Large intestine (tissue), 3 donors: ENCODE results near the gene NOP9. TPM values are rescaled to one million over a fixed set of nuclear protein-coding genes. Genes with fewer than 3 reads are reported as not detected.
"Not testable (repeated sequence)": the region's sequence is repeated elsewhere in the genome, so short reads cannot be mapped to it uniquely, and the experiment has no call there.

Experiments
- DNase-seq, 2 donors: peaks; one replicate each; pipeline versions ENCODE4 v3.0.0 to v3.0.0-alpha.2; 2013
- H3K27ac ChIP-seq: one replicate; pipeline ENCODE4 v1.5.1; 2013; ENCODE audit warnings: low read length
- H3K27me3 ChIP-seq: 2 replicates; pipeline ENCODE4 v1.6.1; 2013; ENCODE audit warnings: low read length; ENCODE audit not compliant: control insufficient read depth, insufficient read depth
- H3K36me3 ChIP-seq: 2 replicates; pipeline ENCODE4 v1.6.1; 2013; ENCODE audit warnings: low read length; ENCODE audit not compliant: control insufficient read depth, insufficient read depth
- H3K4me1 ChIP-seq: one replicate; pipeline ENCODE4 v1.6.1; 2013; ENCODE audit warnings: low read length; ENCODE audit not compliant: control insufficient read depth, insufficient read depth
- H3K4me3 ChIP-seq: one replicate; pipeline ENCODE4 v1.5.1; 2013; ENCODE audit warnings: low read length
- H3K9me3 ChIP-seq: one replicate; pipeline ENCODE4 v1.6.1; 2013; ENCODE audit warnings: mild to moderate bottlenecking, low read depth, low read length, moderate library complexity; ENCODE audit not compliant: control insufficient read depth
- WGBS: methylation state at CpG from one replicate; pipeline ENCODE4 v1.1.5; 2013; ENCODE audit warnings: low lambda C conversion rate; ENCODE audit not compliant: insufficient coverage; 5-methylcytosine and 5-hydroxymethylcytosine counted together
- polyA plus RNA-seq: library from polyadenylated mRNA; unstranded; fragments of 120-200 nt; gene quantifications from one replicate; pipeline ENCODE4 v1.2.1, GENCODE V29; 2013

NOP9 gene
- polyA plus RNA-seq, 1 donor = 20.9 TPM

- peak overlapping the region; percentile 14 for H3K27ac ChIP-seq
- not testable (repeated sequence) for H3K36me3 ChIP-seq
Observed at GRCh38 chr14:24354482-24354825, 54.8 kb downstream of the NOP9 start.

GRCh38 chr14:24355009-24355408, 55.4 kb downstream of the NOP9 start:
- Histone ChIP-seq H3K4me3 (no peak overlapping the region), H3K9me3 (no peaks in the 10 kb centered on the region), H3K27me3 (peaks cover 2% of the 10 kb centered on the region), H3K4me1 (peaks cover 7% of the 10 kb centered on the region), H3K36me3 (no peaks in the 10 kb centered on the region), H3K27ac (no peak overlapping the region)
- DNase-seq = no peak
- WGBS = no CpG with 5 or more reads among the region's 7 CpGs

More at GRCh38 chr14:24354482-24354825, 54.8 kb downstream of the NOP9 start:
- H3K27me3 ChIP-seq, H3K9me3 ChIP-seq, H3K4me3 ChIP-seq, H3K4me1 ChIP-seq, DNase-seq: not testable (repeated sequence)
- no CpG with 5 or more reads among the region's 3 CpGs for WGBS

GRCh38 chr14:24356208-24356607, 56.6 kb downstream of the NOP9 start:
- WGBS = no CpG with 5 or more reads among the region's 4 CpGs

More at GRCh38 chr14:24356208-24356607, 56.6 kb downstream of the NOP9 start:
- Histone ChIP-seq H3K36me3 (no peaks in the 10 kb centered on the region), H3K27ac (no peak overlapping the region), H3K4me3 (no peak overlapping the region), H3K27me3 (peaks cover 2% of the 10 kb centered on the region), H3K9me3 (no peaks in the 10 kb centered on the region), H3K4me1 (peaks cover 7% of the 10 kb centered on the region)
- DNase-seq = no peak

Other genes with a start within 250 kb of the NOP9 start
- gene CARMIL3, start 247.8 kb upstream of the NOP9 start, polyA plus RNA-seq = 2.4 TPM
- 0.31 TPM for gene CPNE6, start 228.3 kb upstream of the NOP9 start, polyA plus RNA-seq
- 177 TPM for gene PCK2, start 205.5 kb upstream of the NOP9 start, polyA plus RNA-seq
- 98.9 TPM for gene DCAF11, start 185.1 kb upstream of the NOP9 start, polyA plus RNA-seq
- gene NRL, start 184.9 kb upstream of the NOP9 start, polyA plus RNA-seq = 1.6 TPM
- 2.8 TPM for gene FITM1, start 169.2 kb upstream of the NOP9 start, polyA plus RNA-seq
- gene PSME1, start 163.7 kb upstream of the NOP9 start, polyA plus RNA-seq = 324 TPM
- 33.9 TPM for gene EMC9, start 158.3 kb upstream of the NOP9 start, polyA plus RNA-seq
- 243 TPM for gene PSME2, start 153.2 kb upstream of the NOP9 start, polyA plus RNA-seq
- 39.1 TPM for gene RNF31, start 152.4 kb upstream of the NOP9 start, polyA plus RNA-seq
- 104 TPM for gene IRF9, start 138.6 kb upstream of the NOP9 start, polyA plus RNA-seq
- gene REC8, start 127.8 kb upstream of the NOP9 start, polyA plus RNA-seq = 201 TPM
- gene IPO4, start 111.0 kb upstream of the NOP9 start, polyA plus RNA-seq = 22.5 TPM
- gene TM9SF1, start 104.4 kb upstream of the NOP9 start, polyA plus RNA-seq = 50.9 TPM
- 8.1 TPM for gene TSSK4, start 94.2 kb upstream of the NOP9 start, polyA plus RNA-seq
- 92.5 TPM for gene CHMP4A, start 86.4 kb upstream of the NOP9 start, polyA plus RNA-seq
- gene MDP1, start 83.8 kb upstream of the NOP9 start, polyA plus RNA-seq = 21.8 TPM
- 194 TPM for gene NEDD8, start 67.5 kb upstream of the NOP9 start, polyA plus RNA-seq
- 85.9 TPM for gene GMPR2, start 66.9 kb upstream of the NOP9 start, polyA plus RNA-seq
- gene TINF2, start 57.2 kb upstream of the NOP9 start, polyA plus RNA-seq = 35.4 TPM
- gene TGM1, start 36.7 kb upstream of the NOP9 start, polyA plus RNA-seq = 8.6 TPM
- 29.0 TPM for gene RABGGTA, start 28.3 kb upstream of the NOP9 start, polyA plus RNA-seq
- 81.3 TPM for gene DHRS1, start 70 bp upstream of the NOP9 start, polyA plus RNA-seq
- 105 TPM for gene CIDEB, start 8.1 kb downstream of the NOP9 start, polyA plus RNA-seq
- 6.0 TPM for gene LTB4R2, start 10.3 kb downstream of the NOP9 start, polyA plus RNA-seq
- 7.2 TPM for gene LTB4R, start 11.7 kb downstream of the NOP9 start, polyA plus RNA-seq
- 10.5 TPM for gene ADCY4, start 35.2 kb downstream of the NOP9 start, polyA plus RNA-seq
- 14.8 TPM for gene RIPK3, start 40.1 kb downstream of the NOP9 start, polyA plus RNA-seq
- 40.9 TPM for gene NFATC4, start 68.3 kb downstream of the NOP9 start, polyA plus RNA-seq
- gene NYNRIN, start 99.2 kb downstream of the NOP9 start, polyA plus RNA-seq = 54.4 TPM
- 5.6 TPM for gene CBLN3, start 129.8 kb downstream of the NOP9 start, polyA plus RNA-seq
- 73.5 TPM for gene KHNYN, start 130.1 kb downstream of the NOP9 start, polyA plus RNA-seq
- gene SDR39U1, start 142.9 kb downstream of the NOP9 start, polyA plus RNA-seq = 44.4 TPM
- gene CMA1, start 208.4 kb downstream of the NOP9 start, polyA plus RNA-seq = not detected